GM19351 (cell line): ENCODE results near the gene PLSCR4.

ENCODE experiments used
- ATAC-seq: cut with Tn5 transposase; IDR thresholded peaks from one replicate; pipeline ENCODE4 v1.9.1; 2021; ENCODE audit warnings: mild to moderate bottlenecking, moderate library complexity; ENCODE audit not compliant: unreplicated experiment

The PLSCR4 gene

DNA sequence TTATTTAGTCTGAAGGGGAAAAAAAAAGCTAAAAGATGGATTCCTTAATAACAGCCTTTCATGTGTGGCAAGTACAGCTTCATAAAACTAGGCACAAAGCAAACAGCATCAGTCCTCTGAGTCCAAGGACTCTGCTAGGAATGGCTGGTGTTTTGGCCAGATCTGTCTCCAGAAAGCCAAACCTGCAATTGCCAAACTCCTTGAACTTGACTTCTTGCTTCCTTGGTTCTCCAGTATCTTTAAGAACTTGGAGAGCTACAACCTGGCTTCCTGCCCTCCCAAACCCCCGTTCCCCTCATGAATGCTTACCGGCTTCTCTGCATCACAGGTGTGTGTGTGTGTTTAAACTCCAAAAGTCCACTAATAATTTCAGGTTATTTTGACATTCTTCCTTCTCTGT, 88.3 kb downstream of the PLSCR4 start:
- no peak for ATAC-seq

DNA sequence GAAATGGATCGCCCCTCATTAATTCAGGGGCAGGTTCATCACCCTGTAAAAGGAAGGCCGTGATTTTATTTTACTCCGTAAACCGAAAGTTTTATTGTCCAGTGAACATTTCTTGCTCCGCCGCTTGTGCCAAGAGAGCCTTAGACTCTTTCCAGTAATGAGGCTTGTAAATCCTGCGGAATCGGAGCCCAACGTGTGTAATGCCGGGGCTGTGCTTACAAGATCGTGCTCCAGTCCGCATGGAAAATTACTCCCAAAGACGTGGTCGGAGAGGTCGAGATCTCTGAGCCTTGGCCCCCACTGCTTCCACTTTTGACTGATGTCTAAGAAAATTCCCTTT, 89.3 kb downstream of the PLSCR4 start:
- no peak for ATAC-seq

DNA sequence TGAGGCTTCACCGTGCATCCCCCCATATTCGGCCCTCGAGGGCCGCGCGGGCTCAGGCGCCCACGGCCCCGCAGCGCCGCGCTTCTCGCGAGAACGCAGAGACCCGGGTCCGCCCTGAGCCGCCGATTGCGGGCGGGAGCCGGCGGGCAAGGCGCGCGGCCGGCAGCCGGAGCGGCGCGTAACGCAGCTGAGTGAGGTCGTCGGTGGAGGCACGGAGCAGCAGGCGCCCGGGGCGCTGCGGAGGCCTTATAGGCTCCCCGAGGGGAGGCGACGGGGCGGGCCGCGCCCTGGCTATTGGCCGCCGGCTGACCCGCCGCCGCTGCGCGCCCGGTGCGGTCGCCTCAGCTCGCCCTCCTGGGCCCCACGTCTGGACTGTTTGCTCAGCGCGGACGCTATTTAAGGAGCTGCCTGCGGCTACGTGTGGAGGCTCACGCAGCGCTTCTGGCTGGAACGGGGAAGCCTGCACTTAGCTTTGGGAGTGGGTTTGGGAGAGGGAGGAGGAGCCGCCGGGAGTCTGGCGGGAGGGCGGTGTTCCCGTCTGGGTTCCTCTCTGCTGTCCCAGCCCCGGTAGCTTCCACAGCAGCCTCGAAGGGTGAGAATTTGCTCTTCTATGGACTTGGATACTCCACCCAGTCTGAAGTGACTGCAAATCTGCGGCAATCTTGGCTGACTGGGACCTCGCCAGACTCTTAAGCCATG, 89.8 kb downstream of the PLSCR4 start, which contains the start of gene PLOD2:
Gene PLOD2 (minus strand): TSS at position 221 of the 699 bp plus-strand sequence. CDS start 195 bp downstream, at position 26.
- ATAC-seq: peak; percentile 62

- ATAC-seq: peak; percentile 23
Measured at GRCh38 chr3:146160321-146160963, 90.5 kb downstream of the PLSCR4 start.

- ATAC-seq: no peak
Measured at GRCh38 chr3:146159616-146160320, 91.1 kb downstream of the PLSCR4 start.

- ATAC-seq: no peak
Measured at GRCh38 chr3:146159037-146159436, 91.9 kb downstream of the PLSCR4 start.

GRCh38 chr3:146157325-146158060, 93.4 kb downstream of the PLSCR4 start:
- ATAC-seq: no peak

- no peak for ATAC-seq
Measured at GRCh38 chr3:146156666-146157314, 94.1 kb downstream of the PLSCR4 start.

DNA sequence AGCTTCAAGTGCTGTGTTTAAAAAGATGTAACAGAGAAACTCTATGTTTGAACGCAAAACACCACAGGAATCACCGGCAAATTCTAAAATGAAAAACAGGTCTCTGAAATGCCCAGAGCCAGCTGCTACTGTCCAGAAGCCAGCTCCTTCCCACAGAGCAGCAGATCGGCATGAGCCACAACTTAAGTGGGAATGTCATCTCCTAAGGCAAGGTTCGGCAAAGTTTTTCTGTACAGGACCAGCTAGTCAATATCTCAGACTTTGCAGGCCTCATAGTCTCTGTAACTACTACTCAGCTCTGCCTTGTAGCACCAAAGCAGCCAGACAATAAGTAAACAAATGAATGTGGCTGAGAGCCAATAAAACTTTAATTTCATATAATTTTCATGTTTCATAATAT, 94.8 kb downstream of the PLSCR4 start:
- no peak for ATAC-seq

- no peak for ATAC-seq
Measured at GRCh38 chr3:146154995-146155394, 95.9 kb downstream of the PLSCR4 start.

GRCh38 chr3:146154316-146154715, 96.6 kb downstream of the PLSCR4 start:
- ATAC-seq: no peak

- ATAC-seq: no peak
Measured at GRCh38 chr3:146153429-146153828, 97.5 kb downstream of the PLSCR4 start.

GRCh38 chr3:146152834-146153233, 98.1 kb downstream of the PLSCR4 start:
- ATAC-seq: no peak

DNA sequence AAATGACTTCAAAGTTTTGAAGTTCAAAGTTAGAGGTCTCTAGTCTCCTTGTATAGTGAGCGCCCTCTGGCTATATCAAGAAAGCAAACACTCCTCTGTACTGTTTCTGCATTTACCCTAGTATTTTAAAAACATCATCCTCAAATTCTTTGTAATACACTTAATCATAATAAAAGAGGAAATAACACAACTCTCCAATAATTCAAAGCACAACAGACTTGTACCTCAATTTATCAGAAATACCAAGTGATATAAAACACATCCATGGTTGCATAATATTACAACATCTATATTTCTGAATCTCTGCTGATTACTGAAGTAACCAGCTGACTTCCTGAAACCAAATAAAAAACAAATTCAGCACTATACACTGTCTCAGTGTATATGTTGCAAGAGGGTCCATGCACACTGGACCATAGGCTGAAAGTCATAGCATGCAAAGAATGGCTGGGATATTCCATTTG, 102.4 kb downstream of the PLSCR4 start:
- ATAC-seq: no peak

GRCh38 chr3:146145642-146146041, 105.3 kb downstream of the PLSCR4 start:
- ATAC-seq: no peak

DNA sequence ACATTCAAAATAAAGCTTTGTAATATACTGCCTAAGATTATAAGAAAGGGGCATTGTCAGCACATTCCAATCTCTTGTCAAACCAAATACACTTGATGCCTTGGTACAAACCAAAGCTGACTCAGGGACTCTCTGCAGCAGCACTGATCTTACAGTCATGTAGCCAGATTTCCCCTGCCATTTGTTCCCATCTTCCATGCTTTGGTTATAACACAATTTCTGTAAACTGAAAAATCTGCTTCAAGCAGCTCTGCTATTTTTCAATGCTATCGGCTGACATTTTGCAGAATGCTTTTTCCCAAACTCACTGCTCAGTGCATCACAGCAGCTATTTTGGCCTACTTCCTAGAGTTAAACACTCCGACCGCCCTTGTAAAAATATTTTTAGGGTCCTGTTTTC, 108.1 kb downstream of the PLSCR4 start:
- ATAC-seq: no peak
